ENCODE results near the gene CCDC89. TPM values are rescaled to one million over a fixed set of nuclear protein-coding genes. Genes with fewer than 3 reads are reported as not detected.

The CCDC89 gene
- total and polyA plus RNA-seq, 2 experiments from 2014 or later, result 0.31 TPM; not detected in 1

- Mint-ChIP-seq H3K4me3 (peak overlapping the region; percentile 93), H3K36me3 (ENCODE audit: low read depth) (peaks cover 10% of the 10 kb centered on the region; the same call in 1 of the 3 replicates), H3K27ac (peak overlapping the region; percentile 98), H3K9me3 (no peaks in the 10 kb centered on the region), H3K27me3 (ENCODE audit: insufficient read depth, low read depth, poor library complexity) (peaks cover 2% of the 10 kb centered on the region), H3K4me1 (peaks cover 23% of the 10 kb centered on the region)
- Histone ChIP-seq H2AFZ (0 out of 2 replicates have a peak overlapping the region, but pooled peaks have one; percentile 39), H3K9me2 (ENCODE audit: insufficient read depth) (no peaks in the 10 kb centered on the region), H4K20me1 (replicated peaks; ENCODE audit: insufficient read depth) (no peaks in the 10 kb centered on the region), H3K27ac (ENCODE audit: low read depth) (peak overlapping the region; percentile 77; the same call in 1 of the 2 replicates), H3K36me3 (ENCODE audit: insufficient read depth) (no peaks in the 10 kb centered on the region; the same call in 1 of the 2 replicates), H3K4me3 (peak overlapping the region; percentile 66), H3K4me1 (ENCODE audit: insufficient read depth) (peaks cover 11% of the 10 kb centered on the region), H3K4me2 (peak overlapping the region; percentile 78), H3F3A (replicated peaks; ENCODE audit: low read depth) (no peaks in the 10 kb centered on the region), H3K27me3 (ENCODE audit: insufficient read depth) (no peaks in the 10 kb centered on the region), H3K79me2 (replicated peaks; ENCODE audit: insufficient read depth) (peaks cover 8% of the 10 kb centered on the region; the same call in 1 of the 2 replicates)
- DNase-seq (ENCODE audit: low spot score) (no peak), ATAC-seq (peak; percentile 7; the same call in 1 of the 3 replicates)
- TF ChIP-seq EZH2 (IDR thresholded peaks at IDR 0.05; ENCODE audit: low read depth, unreplicated experiment) (no peak), JUNB (IDR thresholded peaks at IDR 0.05; ENCODE audit: unreplicated experiment) (no peak), CREB1 (CRISPR knock-in tag; IDR thresholded peaks at IDR 0.05; ENCODE audit: low read depth) (no peak), ZNF114 (CRISPR knock-in tag; IDR thresholded peaks at IDR 0.05) (no peak), ZNF331 (CRISPR knock-in tag; IDR thresholded peaks at IDR 0.05; ENCODE audit: low read depth) (no peak), NANOG (IDR thresholded peaks at IDR 0.05; ENCODE audit: borderline replicate concordance) (no peak), STAT1 (IDR thresholded peaks at IDR 0.05; ENCODE audit: unreplicated experiment) (no peak)
- TF ChIP-seq, protein P1, sequence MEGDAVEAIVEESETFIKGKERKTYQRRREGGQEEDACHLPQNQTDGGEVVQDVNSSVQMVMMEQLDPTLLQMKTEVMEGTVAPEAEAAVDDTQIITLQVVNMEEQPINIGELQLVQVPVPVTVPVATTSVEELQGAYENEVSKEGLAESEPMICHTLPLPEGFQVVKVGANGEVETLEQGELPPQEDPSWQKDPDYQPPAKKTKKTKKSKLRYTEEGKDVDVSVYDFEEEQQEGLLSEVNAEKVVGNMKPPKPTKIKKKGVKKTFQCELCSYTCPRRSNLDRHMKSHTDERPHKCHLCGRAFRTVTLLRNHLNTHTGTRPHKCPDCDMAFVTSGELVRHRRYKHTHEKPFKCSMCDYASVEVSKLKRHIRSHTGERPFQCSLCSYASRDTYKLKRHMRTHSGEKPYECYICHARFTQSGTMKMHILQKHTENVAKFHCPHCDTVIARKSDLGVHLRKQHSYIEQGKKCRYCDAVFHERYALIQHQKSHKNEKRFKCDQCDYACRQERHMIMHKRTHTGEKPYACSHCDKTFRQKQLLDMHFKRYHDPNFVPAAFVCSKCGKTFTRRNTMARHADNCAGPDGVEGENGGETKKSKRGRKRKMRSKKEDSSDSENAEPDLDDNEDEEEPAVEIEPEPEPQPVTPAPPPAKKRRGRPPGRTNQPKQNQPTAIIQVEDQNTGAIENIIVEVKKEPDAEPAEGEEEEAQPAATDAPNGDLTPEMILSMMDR (conservative IDR thresholded peaks at IDR 0.05; ENCODE audit: low read depth in 2 of 2), result no peak
- TF ChIP-seq, protein P2, sequence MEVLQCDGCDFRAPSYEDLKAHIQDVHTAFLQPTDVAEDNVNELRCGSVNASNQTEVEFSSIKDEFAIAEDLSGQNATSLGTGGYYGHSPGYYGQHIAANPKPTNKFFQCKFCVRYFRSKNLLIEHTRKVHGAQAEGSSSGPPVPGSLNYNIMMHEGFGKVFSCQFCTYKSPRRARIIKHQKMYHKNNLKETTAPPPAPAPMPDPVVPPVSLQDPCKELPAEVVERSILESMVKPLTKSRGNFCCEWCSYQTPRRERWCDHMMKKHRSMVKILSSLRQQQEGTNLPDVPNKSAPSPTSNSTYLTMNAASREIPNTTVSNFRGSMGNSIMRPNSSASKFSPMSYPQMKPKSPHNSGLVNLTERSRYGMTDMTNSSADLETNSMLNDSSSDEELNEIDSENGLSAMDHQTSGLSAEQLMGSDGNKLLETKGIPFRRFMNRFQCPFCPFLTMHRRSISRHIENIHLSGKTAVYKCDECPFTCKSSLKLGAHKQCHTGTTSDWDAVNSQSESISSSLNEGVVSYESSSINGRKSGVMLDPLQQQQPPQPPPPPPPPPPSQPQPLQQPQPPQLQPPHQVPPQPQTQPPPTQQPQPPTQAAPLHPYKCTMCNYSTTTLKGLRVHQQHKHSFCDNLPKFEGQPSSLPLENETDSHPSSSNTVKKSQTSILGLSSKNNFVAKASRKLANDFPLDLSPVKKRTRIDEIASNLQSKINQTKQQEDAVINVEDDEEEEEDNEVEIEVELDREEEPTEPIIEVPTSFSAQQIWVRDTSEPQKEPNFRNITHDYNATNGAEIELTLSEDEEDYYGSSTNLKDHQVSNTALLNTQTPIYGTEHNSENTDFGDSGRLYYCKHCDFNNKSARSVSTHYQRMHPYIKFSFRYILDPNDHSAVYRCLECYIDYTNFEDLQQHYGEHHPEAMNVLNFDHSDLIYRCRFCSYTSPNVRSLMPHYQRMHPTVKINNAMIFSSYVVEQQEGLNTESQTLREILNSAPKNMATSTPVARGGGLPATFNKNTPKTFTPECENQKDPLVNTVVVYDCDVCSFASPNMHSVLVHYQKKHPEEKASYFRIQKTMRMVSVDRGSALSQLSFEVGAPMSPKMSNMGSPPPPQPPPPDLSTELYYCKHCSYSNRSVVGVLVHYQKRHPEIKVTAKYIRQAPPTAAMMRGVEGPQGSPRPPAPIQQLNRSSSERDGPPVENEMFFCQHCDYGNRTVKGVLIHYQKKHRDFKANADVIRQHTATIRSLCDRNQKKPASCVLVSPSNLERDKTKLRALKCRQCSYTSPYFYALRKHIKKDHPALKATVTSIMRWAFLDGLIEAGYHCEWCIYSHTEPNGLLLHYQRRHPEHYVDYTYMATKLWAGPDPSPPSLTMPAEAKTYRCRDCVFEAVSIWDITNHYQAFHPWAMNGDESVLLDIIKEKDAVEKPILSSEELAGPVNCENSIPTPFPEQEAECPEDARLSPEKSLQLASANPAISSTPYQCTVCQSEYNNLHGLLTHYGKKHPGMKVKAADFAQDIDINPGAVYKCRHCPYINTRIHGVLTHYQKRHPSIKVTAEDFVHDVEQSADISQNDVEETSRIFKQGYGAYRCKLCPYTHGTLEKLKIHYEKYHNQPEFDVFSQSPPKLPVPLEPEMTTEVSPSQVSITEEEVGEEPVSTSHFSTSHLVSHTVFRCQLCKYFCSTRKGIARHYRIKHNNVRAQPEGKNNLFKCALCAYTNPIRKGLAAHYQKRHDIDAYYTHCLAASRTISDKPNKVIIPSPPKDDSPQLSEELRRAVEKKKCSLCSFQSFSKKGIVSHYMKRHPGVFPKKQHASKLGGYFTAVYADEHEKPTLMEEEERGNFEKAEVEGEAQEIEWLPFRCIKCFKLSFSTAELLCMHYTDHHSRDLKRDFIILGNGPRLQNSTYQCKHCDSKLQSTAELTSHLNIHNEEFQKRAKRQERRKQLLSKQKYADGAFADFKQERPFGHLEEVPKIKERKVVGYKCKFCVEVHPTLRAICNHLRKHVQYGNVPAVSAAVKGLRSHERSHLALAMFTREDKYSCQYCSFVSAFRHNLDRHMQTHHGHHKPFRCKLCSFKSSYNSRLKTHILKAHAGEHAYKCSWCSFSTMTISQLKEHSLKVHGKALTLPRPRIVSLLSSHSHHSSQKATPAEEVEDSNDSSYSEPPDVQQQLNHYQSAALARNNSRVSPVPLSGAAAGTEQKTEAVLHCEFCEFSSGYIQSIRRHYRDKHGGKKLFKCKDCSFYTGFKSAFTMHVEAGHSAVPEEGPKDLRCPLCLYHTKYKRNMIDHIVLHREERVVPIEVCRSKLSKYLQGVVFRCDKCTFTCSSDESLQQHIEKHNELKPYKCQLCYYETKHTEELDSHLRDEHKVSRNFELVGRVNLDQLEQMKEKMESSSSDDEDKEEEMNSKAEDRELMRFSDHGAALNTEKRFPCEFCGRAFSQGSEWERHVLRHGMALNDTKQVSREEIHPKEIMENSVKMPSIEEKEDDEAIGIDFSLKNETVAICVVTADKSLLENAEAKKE (CRISPR knock-in tag; IDR thresholded peaks at IDR 0.05), result no peak
- TF ChIP-seq, protein P3, sequence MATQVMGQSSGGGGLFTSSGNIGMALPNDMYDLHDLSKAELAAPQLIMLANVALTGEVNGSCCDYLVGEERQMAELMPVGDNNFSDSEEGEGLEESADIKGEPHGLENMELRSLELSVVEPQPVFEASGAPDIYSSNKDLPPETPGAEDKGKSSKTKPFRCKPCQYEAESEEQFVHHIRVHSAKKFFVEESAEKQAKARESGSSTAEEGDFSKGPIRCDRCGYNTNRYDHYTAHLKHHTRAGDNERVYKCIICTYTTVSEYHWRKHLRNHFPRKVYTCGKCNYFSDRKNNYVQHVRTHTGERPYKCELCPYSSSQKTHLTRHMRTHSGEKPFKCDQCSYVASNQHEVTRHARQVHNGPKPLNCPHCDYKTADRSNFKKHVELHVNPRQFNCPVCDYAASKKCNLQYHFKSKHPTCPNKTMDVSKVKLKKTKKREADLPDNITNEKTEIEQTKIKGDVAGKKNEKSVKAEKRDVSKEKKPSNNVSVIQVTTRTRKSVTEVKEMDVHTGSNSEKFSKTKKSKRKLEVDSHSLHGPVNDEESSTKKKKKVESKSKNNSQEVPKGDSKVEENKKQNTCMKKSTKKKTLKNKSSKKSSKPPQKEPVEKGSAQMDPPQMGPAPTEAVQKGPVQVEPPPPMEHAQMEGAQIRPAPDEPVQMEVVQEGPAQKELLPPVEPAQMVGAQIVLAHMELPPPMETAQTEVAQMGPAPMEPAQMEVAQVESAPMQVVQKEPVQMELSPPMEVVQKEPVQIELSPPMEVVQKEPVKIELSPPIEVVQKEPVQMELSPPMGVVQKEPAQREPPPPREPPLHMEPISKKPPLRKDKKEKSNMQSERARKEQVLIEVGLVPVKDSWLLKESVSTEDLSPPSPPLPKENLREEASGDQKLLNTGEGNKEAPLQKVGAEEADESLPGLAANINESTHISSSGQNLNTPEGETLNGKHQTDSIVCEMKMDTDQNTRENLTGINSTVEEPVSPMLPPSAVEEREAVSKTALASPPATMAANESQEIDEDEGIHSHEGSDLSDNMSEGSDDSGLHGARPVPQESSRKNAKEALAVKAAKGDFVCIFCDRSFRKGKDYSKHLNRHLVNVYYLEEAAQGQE (IDR thresholded peaks at IDR 0.05; ENCODE audit: unreplicated experiment), result no peak
Measured at GRCh38 chr11:85647078-85647477, 38.9 kb downstream of the CCDC89 start.

Data from GM23338 (cell line).